ENCODE data around the gene TRDN.

TRDN gene

GRCh38 chr6:123526128-123526527 lies 110.6 kb downstream of the TRDN start:
- no peak for DNase-seq (ENCODE audit: low spot score)
- in situ Hi-C loops (cut with MboI; ENCODE audit: low sequenced_read_pairs, unreplicated experiment): no loop called here
- TF ChIP-seq CTCF (IDR thresholded peaks at IDR 0.05; ENCODE audit: borderline replicate concordance, control extremely low read depth, extremely low read depth, insufficient read depth, missing control alignments): no peak

- no peak for DNase-seq (ENCODE audit: low spot score)
- in situ Hi-C loops (cut with MboI; ENCODE audit: low sequenced_read_pairs, unreplicated experiment): no loop called here
- TF ChIP-seq CTCF (IDR thresholded peaks at IDR 0.05; ENCODE audit: borderline replicate concordance, control extremely low read depth, extremely low read depth, insufficient read depth, missing control alignments): no peak
Observed at GRCh38 chr6:123524781-123525180, 112.0 kb downstream of the TRDN start.

- no peak for DNase-seq (ENCODE audit: low spot score)
- TF ChIP-seq CTCF (IDR thresholded peaks at IDR 0.05; ENCODE audit: borderline replicate concordance, control extremely low read depth, extremely low read depth, insufficient read depth, missing control alignments): no peak
Observed at GRCh38 chr6:123520217-123520616, 116.5 kb downstream of the TRDN start.

GRCh38 chr6:123519189-123519505 lies 117.6 kb downstream of the TRDN start:
- DNase-seq (ENCODE audit: low spot score): no peak
- in situ Hi-C loops (cut with MboI; ENCODE audit: low sequenced_read_pairs, unreplicated experiment): no loop called here
- TF ChIP-seq CTCF (IDR thresholded peaks at IDR 0.05; ENCODE audit: borderline replicate concordance, control extremely low read depth, extremely low read depth, insufficient read depth, missing control alignments): no peak

More at GRCh38 chr6:123520217-123520616, 116.5 kb downstream of the TRDN start:
- in situ Hi-C loops (cut with MboI; ENCODE audit: low sequenced_read_pairs, unreplicated experiment): no loop called here

GRCh38 chr6:123518441-123519188 lies 118.1 kb downstream of the TRDN start:
- DNase-seq (ENCODE audit: low spot score): no peak
- in situ Hi-C loops (cut with MboI; ENCODE audit: low sequenced_read_pairs, unreplicated experiment): no loop called here
- no peak for TF ChIP-seq CTCF (IDR thresholded peaks at IDR 0.05; ENCODE audit: borderline replicate concordance, control extremely low read depth, extremely low read depth, insufficient read depth, missing control alignments)

GRCh38 chr6:123515715-123516114 lies 121.0 kb downstream of the TRDN start:
- in situ Hi-C loops (cut with MboI; ENCODE audit: low sequenced_read_pairs, unreplicated experiment): no loop called here
- no peak for TF ChIP-seq CTCF (IDR thresholded peaks at IDR 0.05; ENCODE audit: borderline replicate concordance, control extremely low read depth, extremely low read depth, insufficient read depth, missing control alignments)
- DNase-seq (ENCODE audit: low spot score): no peak

Measured in GM13976 (cell line).